ENCODE data around the gene ISL2. TPM values are rescaled to one million over a fixed set of nuclear protein-coding genes. Genes with fewer than 3 reads are reported as not detected.
"Not testable (repeated sequence)": the region's sequence is repeated elsewhere in the genome, so short reads cannot be mapped to it uniquely, and the experiment has no call there.

The ISL2 gene
- not detected for total RNA-seq

- peak; percentile 37 to 83 for DNase-seq (ENCODE audit: low spot score in 2 of 2)
- no peak for FAIRE-seq
Observed at GRCh38 chr15:76336254-76337058, at the start of gene ISL2. Gene ISL2, plus strand, starts transcription at chr15:76336773. Its CDS starts 111 bp downstream, at chr15:76336884.

GRCh38 chr15:76289582-76289981, 47.0 kb upstream of the ISL2 start:
- DNase-seq (ENCODE audit: low spot score in 2 of 2): no peak
- FAIRE-seq: no peak

DNA sequence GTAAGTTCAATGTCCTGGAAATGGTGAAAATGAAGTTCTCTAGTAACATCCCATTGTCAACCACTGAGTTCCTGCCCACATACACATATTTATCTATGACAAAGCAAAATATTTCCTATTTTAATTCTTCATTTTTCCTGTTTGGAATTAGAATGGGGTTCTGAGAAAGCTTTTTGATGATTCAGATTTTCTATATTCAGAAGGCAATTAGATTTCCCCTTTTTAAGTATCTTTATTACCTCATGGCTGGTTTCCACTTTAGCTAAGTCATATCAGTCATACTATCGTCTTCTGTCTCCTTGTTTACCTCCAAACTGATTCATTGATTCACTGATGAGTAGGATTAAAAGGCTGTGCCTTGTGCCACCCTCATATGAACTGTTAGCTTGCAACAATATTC, 43.2 kb upstream of the ISL2 start:
- DNase-seq (ENCODE audit: low spot score in 2 of 2) (no peak), FAIRE-seq (no peak)

GRCh38 chr15:76294463-76294862, 42.1 kb upstream of the ISL2 start:
- not testable (repeated sequence) for DNase-seq (ENCODE audit: low spot score in 2 of 2); FAIRE-seq

DNA sequence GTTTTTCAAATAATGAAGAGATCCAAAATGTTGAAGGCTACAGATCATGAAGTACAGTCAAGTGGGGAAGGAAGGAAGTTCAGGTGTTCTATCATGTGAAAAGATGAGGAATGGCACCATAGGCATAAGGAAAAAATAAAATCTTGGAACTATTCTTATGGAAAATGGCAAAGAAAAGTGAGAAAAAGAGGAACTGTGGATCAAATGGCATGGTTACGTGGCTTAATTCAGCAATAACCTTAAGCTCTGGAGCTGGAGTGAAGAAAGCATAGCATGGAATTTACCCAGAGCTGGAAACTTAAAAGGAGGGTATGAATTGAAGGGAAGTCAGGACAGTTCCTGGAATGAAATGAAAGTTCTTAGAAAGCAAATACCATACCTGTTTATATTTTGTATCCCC, 39.7 kb upstream of the ISL2 start:
- DNase-seq (ENCODE audit: low spot score in 2 of 2) (no peak), FAIRE-seq (no peak)

GRCh38 chr15:76297951-76298350, 38.6 kb upstream of the ISL2 start:
- FAIRE-seq: not testable (repeated sequence)

DNA sequence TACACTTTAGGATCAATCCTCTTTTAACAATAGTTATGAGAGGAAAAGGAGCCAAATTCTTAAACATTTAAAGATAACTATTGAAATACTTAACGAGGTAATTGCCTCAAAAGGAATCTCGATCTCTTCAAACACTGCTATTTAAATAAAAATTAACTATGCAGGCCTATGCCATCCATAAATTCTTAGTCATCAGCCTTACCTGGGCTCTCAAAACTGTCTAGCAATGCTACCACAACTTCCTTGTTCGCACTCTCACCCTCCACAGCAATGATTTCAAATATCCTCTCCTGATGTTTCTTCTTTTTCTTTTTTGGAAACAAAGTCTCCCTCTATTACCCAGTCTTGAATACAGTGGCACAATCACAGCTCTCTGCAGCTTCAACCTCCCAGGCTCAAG, 37.6 kb upstream of the ISL2 start:
- DNase-seq (ENCODE audit: low spot score in 2 of 2) (no peak), FAIRE-seq (no peak)

More at GRCh38 chr15:76297951-76298350, 38.6 kb upstream of the ISL2 start:
- DNase-seq (ENCODE audit: low spot score in 2 of 2): not testable (repeated sequence)

GRCh38 chr15:76299786-76300185, 36.8 kb upstream of the ISL2 start:
- no peak for DNase-seq (ENCODE audit: low spot score in 2 of 2)
- no peak for FAIRE-seq

DNA sequence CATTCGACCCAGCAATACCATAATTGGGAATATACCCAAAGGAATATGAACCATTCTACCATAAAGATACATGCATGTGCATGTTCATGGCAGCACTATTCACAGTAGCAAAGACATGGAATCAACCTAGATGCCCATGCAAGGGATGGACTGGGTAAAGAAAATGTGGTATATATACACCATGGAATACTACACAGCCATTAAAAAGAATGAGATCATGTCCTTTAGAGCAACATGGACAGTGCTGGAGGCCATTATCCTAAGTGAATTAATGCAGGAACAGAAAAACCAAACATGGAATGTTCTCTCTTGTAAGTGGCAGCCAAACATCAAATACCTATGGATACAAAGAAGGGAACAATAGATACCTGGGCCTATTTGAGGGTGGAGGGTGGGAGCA, 32.7 kb upstream of the ISL2 start:
- FAIRE-seq (no peak), DNase-seq (ENCODE audit: low spot score in 2 of 2) (no peak)

DNA sequence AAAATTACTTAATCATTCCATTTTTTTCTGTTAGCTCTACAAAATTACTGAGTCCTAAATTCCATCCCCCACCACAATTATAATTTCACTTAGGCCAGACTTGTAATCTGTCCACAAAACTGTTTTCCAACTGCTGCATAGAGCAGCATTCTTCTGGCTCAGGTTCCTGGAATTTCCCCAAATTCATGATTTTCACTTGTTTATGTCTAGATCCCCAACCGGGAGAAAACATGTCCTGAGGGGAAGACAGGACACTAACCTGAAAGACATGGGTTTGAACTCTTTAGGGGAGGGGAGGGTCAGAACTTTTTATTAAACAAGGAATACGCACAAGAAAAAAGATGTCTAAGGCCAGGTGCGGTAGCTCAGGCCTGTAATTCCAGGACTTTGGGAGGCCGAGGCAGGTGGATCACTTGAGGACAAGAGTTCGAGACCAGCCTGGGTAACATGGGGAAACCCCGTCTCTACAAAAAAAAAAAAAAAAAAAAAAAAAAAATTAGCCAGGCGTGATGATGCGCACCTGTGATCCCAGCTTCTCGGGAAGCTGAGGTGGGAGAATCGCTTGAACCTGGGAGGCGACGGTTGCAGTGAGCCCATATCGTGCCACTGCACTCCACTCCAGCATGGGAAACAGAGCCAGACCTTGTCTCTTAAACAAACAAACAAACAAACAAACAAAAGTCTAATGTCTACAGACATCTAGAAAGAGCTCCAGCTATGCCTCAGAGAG, 26.8 kb upstream of the ISL2 start:
- DNase-seq (ENCODE audit: low spot score in 2 of 2) (no peak), FAIRE-seq (no peak)

GRCh38 chr15:76310475-76311099, 26.0 kb upstream of the ISL2 start:
- FAIRE-seq (no peak), DNase-seq (ENCODE audit: low spot score in 2 of 2) (peak in 1 of 2 donors; percentile 29)

DNA sequence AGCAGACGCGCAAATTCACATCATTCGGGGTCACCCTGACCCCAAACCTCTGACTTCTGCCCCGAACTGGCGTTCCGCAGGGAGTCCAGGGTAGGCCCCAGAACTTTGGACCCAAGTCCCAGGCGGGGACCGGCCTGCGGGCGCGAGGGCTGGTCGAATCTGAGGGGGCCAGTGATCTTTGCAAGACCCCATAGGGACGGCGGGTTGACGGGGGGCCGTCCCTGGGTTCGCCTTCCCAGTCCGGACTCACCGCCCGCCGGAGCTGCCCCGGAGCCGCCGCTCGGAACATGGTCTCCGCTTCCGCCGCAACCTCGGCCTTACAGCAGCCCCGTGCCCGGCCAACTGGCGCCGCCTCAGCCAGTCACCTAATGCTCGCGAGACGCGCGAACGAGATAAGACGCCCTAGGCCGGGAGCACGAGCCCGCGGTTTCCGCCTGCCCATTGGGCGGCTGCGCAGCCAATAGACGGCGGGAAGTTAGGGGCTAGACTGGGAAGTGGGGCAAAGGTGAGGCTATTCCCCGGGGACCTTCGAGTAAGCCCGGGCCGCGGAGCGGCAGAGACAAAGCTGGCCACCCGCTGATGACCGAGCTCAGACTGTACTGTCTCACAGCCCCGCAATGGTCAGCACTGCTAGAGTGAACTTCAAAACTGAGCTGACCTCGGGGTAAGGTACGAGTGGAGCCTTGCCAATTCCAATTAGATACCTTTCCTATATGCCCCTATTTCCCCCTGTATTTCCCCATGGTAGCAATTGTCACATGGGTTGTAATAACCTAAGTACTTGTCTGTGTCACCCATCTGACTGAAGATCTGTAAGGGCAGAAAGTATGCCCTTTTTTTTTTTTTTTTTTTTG, 25.2 kb upstream of the ISL2 start, which contains the start of gene ETFA:
ETFA (minus strand) TSS at position 370 of the 854 bp plus-strand sequence; CDS start at position 289, 81 bp downstream.
- FAIRE-seq (no peak), DNase-seq (ENCODE audit: low spot score in 2 of 2) (peak; percentile 75 to 97)

DNA sequence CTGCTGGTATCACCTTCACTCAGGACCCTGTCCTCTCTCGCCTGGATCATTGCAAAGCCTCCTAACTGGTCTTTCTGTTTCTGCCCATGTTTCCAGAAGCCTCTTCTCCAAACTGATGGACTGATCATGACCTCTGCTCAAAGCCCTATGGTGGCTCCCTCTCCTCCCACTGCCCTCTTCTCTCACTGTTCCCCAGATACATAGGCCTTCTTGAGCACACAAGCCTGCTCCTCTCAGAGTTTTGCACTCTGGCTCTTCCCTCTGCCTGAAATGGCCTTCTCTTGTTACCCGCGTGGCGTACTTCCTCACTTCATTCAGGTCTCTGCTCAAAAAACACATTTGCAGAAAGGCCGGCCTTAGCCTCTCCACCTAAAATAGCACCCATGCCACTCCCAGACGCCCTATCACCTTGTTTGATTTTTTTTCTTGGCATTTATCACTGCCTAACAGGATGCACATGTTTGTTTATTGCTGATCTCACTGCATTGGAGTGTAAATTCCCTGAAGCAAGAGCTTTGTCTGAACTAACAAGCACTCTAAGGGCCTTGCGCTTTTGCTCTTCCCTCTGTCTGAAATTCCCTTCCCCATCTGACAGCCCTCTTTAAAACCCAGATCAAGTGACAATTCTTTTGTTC, 23.9 kb upstream of the ISL2 start:
- DNase-seq (ENCODE audit: low spot score in 2 of 2) (no peak), FAIRE-seq (no peak)

- DNase-seq (ENCODE audit: low spot score in 2 of 2); FAIRE-seq: not testable (repeated sequence)
Observed at GRCh38 chr15:76313175-76313567, 23.4 kb upstream of the ISL2 start.

DNA sequence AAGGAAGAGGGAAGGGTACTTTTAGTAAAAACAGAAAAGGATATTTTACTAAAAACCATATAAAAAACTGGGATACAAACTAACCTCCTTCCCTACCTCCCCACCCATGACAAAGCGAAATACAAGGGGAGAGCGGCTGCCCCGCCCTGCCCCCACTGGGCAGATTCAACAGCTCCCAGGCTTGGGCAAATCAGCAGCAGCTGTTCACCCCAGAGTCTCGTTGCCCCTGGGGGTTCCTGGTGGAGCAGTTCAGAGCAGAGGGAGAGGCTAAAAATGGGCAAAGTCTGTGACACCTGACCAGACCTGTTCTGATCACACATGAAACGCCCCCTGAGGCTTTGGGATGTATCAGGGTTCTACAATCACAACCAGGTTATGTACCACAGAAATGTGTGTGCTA, 22.8 kb upstream of the ISL2 start:
- no peak for DNase-seq (ENCODE audit: low spot score in 2 of 2)
- FAIRE-seq: no peak

- FAIRE-seq (no peak), DNase-seq (ENCODE audit: low spot score in 2 of 2) (no peak)
Observed at GRCh38 chr15:76320012-76320411, 16.6 kb upstream of the ISL2 start.

GRCh38 chr15:76321171-76321570, 15.4 kb upstream of the ISL2 start:
- FAIRE-seq: no peak
- DNase-seq (ENCODE audit: low spot score in 2 of 2): no peak

DNA sequence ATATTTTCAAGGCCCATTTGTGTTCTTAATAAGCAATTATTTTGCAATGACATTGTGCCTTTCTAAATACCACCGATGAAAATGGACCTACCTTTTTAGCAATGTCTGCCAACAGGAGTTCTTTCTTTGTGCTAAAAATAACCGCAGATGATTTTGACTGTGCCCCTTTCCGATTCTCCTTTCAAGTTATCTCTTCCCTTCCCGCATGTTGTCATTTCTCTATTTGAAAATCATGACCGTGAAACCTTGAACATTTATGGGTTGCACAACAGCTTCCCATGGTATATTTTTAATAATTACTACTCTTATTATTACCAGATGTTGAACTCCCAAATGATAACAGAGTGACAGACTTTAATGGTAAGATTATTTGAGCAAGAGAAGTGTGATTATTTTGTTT, 15.0 kb upstream of the ISL2 start:
- FAIRE-seq (no peak), DNase-seq (ENCODE audit: low spot score in 2 of 2) (no peak)

DNA sequence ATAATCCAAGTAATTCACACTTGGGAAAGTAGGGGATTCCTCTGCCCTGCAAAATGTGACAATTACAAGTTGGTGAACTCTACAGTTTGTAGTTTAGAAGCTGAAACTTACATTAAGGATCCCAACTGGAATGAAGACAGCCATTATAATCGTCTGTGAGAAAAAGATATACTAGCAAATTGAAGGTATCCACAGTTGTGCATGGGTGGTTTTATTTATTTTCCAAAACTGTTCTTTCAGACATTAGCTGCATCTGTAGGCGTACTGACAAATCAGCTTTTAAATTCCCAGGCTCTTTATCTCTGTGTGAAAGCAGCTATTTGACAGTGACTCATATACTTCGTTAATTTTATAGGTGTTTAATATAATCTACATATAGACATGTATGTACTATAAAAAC, 12.5 kb upstream of the ISL2 start:
- no peak for DNase-seq (ENCODE audit: low spot score in 2 of 2)
- no peak for FAIRE-seq

DNA sequence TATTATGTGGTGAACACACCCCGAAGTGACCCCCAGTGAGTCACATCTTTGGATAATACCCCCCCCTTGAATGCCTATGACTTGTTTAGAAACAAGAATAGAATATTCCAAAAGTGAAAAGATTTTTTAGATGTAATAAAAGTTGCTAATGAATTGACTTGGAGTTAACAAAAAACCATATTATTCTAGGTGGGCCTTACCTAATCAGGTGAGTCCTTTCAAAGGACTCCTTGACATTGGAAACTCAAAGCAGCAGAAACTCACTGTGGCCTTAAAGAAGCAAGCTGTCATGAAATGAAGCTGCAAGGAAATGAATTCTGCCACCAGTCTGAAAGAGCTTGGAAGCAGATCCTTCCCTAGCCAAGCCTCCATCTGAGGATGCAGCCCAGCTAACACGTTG, 10.9 kb upstream of the ISL2 start:
- FAIRE-seq (no peak), DNase-seq (ENCODE audit: low spot score in 2 of 2) (no peak)
